Measurements from ENCODE around the gene PARD6G.
"Not testable (repeated sequence)": the region's sequence is repeated elsewhere in the genome, so short reads cannot be mapped to it uniquely, and the experiment has no call there.

PARD6G gene

DNA sequence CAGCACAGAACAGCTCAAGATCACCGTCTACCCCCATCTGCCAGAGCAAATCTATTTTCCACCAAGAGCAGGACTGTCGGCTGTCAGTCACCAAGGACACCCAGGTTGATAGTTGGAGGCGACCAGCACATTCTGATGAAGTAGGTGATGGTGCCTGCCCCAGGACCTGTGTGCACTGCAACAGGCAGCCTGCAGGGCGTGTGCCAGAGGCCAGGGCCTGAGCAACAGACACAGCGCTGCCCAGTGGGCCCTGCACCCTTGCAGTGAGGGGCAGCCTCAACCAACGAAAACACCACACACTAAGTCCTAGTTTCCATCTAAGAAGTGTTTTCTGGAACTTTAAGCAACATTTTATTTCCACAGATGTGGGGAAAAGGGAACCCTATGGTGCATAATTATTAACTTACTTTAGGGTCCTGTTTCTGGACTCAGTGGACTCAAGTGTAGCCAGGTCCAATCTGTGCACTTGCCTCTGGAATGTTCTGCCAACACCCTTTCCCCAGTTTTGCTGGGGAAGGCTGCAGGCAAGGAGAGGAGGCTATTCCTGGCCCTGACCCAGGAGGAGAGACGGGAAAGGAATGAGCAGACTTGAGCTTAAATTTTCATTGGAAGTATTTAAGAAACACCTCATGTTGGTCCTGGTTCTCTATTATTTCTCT, 76.8 kb downstream of the PARD6G start:
- DNase-seq = no peak

DNA sequence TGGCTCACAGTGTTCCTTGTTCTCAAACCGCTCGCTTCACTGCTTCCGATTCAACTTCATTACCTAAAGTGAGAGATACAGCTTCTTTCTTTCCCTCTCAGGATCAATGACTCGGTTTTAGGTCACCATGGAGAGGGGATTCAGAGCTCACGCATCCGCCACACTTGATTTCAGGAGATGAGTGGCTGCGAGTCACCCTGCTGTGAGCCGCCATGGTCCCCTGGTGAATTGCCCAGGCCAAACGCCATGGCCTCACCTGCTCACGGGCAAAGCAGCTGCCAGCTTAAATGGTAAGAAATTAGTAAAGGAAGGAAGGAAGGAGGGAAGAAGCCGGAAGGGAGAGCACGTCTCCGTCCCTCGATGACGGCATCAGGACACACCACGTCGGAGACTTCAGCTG, 77.7 kb downstream of the PARD6G start:
- DNase-seq = no peak

DNA sequence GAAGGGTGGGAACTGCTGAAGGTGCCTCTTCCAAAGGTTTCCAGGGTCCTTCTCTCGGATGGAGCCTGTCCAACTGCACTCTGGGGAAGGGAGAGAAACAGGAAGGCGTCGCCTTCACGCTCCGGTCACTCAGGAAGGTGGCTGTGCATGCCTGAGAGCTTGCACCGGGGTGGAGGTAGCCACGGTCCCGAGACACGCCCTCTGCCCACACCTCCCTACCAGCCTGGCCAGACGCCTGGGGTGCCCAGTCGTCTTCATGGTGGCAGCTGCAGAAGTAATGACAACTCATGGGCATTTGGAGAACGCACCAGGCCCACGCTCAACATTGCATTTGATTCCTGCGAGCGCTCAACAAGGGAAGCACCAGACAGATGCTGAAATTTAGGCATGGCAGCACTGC, 78.3 kb downstream of the PARD6G start:
- no peak for DNase-seq

DNA sequence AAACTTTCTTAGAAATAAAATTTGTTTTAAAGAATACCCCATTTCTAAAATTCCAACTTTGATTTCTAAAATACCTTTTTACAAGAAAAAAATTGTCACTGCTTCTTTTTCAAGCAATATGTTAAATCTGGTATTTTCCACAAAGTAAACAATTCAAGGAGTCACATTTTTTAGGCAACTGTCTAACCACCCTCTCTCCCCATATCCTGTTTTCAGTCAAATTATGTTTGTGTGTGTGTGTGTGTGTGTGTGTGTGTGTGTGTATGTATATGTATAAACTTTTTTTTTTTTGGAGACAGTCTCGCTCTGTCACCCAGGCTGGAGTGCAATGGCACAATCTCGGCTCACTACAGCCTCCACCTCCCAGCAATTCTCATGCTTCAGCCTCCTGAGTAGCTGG, 79.0 kb downstream of the PARD6G start:
- no peak for DNase-seq

DNA sequence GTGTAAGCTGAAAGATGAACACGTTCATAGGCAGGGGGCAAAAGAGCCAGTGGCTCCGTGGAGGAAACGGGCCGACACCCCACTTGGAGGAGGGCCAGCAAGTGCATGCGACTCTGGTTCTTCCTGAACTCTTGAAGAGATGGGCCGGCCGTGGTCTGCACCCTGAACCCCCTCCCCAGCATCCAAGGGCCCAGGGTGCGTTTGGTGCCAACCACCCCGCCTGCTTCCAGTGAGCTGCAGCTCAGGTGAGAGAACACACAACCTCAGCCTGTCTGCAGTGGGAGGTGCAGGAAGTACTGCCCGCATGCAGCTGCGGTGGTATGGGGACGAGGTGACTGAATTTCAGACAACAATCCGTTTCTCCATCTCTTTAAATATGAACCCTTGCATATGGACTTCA, 79.4 kb downstream of the PARD6G start:
- DNase-seq = no peak

DNA sequence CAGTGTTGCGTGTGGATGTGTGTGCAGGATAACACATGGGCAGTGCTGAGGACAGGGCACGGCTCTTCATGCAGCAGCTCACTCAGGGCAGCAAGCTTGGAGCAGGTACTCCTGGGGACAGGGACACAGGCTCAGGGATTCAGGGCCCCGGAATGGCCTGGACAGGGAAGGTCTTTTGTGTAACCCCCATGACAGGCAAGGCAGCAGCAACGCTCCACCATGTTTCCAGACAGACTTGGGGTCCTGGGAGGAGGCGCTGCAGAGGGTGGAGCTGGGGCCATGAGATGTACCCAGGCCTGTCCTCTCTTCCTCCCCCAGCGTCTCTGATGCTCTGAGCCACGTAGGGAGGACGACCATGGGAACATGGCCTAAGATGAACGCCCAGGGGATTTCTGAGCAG, 80.0 kb downstream of the PARD6G start:
- no peak for DNase-seq

DNA sequence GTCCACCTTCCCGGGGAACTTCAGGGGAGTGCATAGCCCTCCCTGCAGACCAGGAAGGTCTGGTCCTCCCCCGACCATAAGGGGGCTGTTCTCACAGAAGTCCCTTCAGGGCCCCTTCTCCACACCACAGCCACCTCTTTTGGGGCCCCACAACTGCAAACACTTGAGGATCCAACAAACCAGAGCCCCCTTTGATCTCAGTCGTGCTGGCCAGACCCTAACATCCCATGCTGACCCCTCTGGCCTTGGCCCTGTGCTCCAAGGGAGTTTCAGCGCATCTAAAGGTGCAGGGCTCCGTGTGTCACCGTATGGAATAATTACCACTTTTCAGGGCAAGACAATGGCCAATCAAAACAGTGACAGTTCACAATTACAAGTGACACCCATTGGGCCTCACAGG, 80.6 kb downstream of the PARD6G start:
- DNase-seq = no peak

DNA sequence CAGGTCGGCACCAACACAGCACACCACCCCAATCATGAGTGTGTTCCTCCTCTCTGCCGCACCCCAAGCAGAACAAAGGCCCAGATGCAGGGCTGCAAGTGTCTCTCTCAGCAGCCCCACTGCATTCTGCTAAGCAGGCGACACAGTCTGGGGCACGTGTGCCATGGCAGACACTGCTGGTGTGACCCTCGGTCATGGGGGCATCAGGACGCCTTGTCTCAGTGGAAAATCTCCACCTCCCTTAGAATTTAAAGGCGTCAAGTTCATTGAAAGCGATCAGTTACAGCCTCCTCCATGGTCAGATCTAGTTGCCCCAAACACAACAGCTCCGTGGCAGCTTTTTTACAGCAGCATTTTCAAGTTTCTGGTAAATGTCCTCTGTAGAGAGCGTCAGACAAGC, 81.1 kb downstream of the PARD6G start:
- no peak for DNase-seq

DNA sequence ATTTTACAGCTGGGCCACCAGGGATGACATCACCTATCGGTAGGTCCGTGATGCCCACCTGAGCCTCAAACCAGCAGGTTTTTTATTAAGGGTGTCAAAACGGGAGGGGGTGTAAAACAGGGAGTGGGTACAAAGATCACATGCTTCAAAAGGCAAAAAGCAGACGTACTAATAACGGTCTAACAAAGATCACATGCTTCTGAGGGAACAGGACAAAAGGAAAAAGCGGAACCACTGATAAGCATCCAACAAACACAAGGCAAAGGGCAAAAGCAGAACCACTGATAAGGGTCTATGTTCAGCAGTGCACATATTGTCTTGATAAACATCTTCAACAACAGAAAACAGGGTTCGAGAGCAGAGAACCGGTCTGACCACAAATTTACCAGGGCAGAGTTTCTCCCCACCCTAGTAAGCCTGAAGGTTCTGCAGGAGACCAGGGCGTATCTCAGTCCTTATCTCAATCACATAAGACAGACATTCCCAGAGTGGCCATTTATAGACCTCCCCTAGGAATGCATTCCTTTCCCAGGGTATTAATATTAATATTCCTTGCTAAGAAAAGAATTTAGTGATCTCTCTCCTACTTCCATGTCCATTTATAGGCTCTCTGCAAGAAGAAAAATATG, 82.5 kb downstream of the PARD6G start:
- DNase-seq = not testable (repeated sequence)

DNA sequence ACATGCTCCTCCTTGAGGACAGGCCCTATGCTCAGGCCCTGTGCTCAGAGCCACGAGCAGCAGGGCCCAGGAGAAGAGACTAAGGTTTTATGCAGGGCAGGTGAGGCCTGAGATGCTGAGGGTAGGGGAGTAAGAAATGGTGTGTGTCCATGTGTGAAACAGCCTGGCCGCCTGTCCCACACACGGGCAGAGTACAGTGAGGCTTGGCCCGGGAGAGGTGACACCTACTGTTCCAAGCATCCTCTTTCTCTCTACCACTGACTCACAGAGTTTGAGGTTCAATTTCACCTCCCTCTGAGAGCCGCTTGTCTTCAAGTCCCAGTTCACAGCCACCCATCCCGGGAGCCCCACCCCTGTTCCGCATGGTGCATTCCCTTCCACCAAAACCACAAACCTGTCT, 84.1 kb downstream of the PARD6G start:
- DNase-seq = no peak

DNA sequence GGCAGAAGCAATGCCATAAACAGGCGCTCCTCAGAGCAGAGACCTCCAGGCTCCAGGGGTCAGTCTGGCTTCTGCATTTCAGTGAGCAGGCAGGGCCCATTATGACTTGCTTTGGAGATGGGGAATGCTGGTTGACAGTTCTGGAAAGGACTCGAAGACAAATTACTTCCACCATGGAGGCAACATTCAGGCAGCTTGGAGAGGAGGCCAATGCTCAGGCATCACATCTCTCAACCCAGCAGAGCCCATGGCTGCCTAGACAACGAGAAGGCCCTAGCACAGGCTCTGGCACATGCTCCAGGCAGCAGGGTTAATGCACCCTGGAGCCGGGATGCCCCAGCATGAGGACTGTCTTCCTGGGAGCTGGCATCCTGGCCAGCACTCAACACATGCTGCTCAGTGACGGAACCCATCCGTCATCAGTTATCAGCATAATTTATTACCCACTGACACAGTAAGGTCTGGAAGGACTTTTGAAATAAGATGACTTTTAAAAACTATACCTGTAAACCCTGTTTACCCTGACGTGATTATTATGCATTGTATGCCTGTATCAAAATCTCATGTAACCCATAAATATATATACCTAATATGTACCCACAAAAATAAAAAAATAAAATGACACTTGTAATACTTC, 85.4 kb downstream of the PARD6G start:
- DNase-seq = no peak

DNA sequence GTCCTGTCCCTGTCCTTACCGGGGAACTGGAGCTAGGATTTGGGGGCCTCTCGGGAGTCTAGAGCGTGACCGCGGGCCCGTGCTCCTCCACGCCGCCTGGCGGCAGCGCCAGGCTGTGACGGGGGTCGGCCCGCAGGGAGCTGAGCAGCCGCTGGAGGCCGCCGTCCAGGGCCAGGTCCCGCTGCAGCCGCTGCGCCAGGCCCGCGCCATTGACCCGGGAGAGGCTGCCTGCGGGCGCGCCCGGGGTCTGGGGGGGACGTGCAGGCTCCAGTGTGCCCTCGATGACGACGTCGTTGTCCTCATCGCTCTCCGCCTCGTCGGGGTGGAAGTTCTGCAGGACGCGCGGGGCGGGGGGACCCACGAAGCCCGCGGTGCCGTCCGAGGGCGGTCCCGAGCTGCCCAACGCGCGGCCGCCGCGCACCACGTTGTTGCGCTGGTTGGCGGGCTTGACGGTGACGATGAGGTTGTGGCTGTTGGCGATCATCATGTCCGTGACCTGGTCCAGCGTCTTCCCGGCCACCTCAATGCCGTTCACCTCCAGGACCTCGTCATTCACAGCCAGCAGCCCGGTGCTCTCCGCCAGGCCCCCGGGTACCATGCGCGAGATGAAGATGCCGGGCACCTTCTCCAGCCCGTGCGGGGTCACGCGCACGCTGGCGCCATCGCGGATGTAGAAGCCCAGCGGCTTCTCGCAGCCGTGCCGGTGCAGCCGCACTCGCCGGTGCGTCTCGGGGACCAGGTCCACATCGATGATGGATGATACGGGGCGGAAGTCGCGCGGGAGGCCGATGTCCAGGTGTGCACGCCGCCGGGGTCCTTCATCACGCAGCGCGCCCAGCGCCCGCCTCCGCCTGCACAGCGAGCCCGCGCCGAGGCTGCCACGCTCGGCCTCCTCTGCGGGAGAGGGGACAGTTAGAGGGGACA, 87.3 kb downstream of the PARD6G start:
- no peak for DNase-seq

DNA sequence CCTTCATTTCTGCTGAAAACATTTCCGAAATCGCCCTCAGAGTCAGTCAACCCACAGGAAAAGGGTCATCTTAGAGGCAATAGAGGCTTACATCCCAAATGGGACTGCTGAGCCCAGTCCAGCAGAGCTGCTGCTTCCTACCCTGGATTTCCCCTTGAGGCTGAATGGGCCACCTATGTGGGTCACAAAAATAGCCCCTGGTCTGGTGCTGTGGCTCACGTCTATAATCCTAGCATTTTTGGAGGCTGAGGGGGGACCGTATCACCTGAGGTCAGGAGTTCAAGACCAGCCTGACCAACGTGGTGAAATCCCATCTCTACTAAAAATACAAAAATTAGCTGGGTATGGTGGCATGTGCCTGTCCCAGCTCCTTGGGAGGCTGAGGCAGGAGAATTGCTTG, 88.9 kb downstream of the PARD6G start:
- DNase-seq = no peak

DNA sequence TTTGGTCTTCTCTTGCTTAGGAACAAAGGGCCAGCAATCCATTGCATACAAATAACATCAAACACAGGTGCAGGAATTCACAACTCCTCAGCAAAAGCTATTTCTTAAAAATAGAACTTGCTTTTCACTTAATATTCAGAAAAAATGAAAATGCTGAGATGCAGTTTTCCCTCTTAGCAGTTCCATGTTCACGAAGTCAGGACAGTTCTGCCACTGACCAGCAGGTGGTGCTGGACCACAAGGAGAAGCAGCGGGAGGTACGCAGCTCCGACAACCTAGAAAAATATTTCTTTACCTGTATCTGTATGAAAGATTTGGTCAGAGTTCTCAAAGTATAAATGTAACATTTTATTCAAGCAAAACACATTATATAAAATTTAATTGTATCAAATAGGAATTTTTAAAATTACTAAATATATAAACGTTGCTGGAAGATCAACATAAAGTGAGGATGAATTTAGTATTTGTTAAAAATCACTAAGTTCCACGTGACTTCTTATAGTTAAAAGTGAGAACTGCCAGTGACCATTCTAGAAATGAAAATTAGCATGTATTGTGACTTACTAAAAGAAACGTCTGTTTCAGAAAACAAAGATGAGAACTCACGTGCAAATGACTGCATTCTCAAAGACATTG, 89.5 kb downstream of the PARD6G start:
- peak; percentile 47 for DNase-seq

DNA sequence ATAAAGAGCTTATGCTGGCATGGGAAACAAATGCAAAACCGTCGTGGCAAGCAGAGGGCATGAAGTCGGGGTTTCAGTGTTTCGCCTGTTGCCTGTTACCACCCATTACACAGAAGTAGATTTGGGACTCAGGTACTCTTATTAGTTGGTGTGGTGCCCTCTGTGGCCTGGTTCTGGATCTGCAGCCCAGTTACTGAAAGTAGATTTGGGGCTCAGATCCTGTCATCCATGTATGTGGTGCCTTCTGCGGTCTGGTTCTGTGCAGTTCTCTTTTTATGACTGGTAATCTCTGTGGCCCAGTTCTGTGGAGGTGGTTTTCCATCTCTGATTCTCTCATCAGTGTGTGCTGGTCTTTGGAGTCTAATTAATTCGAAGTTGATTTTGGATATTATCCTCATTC, 93.0 kb downstream of the PARD6G start:
- no peak for DNase-seq

DNA sequence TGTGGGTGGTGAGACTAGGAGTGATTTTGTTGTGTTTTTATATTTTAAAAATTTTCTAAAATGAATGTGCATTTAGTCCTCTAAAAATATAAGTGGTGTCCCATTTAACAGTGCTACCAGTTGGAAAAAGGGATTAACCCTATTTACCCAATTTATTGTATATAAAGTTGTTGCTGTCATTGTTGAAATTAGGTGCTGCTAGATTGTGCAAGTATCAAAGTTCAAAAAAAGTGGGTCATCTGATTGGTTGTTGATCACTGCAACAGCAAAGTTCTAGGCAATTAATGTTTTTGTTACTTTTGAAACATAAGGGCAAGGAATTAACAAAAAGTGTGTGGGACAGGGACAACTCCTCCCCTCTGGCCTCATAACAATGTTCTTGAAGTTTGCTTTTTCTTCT, 97.6 kb downstream of the PARD6G start:
- DNase-seq = no peak

DNA sequence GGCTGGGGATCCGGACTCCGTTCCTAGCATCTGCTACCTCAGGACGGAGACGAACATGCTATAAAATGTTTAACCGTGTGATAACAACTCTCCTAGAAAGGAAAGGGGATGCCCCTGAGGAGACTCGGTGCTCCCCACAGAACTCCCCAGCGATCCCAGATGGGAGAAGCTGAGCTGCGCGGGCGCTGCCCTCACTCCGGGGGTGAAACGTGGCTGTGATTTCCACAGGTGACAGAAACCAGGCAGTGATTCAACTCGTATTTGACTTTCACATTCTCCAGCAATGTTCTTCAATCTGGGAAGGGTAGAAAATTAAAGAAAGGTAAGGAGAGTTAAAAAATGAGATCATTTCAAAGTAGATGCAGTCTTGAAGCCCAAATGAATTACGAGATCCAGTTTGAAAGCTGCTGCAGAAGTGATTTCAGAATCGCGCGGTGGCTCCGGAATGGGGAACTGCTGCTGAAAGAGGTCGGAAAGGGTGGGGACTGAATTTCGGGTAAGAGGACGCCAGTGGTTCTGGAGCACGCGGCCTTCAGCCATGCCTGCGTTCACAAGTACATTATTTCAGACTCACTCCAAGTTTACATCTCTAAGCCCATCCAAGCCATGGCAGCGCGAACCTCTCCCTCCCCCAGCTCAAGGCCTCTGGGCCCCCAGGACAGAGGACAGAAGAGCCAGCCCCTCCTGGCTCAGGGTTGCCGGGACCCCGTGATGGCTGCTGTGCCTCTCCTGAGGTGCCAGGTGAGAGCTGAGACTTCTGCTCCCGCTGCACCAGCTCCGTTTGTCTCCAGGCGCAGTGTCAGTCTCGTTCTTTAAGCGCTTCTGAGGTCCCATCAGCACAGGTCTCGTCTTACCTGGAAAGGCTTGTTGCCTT, 98.8 kb downstream of the PARD6G start:
- no peak for DNase-seq

DNA sequence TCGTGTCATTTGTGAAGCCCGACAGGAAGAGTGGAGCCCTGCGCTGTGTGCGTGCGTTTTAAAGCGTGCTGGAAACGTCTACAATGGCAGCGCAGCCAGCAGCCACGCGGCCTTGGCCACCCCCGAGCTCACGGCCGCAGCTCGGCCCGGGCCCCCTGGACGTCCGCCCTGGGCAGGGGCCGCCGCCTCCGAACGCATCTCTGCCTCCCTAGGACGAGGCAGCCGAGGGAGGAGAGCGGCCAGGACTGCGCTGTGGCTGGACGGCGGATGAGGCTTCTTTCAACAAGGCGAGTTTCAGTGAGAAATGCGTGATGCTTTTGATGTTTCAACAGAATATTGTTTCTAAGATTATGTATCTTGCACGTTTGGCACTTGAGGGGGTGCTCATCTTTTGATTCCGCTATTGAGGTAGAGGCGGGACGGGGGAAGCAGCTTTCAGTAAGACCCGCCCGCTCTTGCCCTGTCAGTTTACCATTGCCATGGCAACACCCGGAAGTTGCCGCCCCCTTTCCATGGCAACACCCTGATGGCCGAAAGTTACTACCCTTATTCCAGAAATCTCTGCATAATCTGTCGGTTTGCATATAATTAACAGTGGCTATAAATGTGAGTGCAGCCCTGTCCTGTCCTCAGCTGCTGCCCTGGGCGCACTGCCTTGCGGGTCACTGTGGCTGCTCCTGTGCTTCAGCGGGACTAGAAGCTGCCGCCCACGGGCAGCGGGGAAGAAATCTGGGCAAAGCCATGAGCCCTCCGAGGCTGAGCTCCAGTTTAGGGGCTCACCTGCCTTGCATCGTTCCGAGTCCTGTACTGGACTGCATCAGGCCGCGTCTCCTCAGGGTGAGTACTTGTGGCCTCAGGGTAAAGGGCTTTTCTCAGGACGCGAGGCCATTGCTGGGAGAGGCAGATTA, 99.6 kb downstream of the PARD6G start:
- DNase-seq = no peak

DNA sequence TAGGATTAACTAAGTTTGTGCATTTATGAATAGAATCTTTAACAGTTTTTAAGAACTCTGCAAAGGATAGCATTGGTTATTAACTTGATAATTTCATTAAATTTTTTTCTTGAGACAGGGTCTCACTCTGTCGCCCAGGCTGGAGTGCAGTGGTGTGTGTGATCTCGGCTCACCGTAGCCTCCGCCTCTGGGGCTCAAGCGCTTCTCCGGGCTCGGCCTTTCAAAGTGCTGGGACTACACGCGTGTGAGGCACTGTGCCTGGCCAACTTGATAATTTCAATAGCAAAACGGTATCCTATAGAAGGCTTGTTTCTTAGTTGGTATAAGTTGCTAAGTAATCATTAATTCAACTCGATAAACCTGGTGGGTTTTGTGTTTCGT, 100.3 kb downstream of the PARD6G start:
- DNase-seq = no peak

DNA sequence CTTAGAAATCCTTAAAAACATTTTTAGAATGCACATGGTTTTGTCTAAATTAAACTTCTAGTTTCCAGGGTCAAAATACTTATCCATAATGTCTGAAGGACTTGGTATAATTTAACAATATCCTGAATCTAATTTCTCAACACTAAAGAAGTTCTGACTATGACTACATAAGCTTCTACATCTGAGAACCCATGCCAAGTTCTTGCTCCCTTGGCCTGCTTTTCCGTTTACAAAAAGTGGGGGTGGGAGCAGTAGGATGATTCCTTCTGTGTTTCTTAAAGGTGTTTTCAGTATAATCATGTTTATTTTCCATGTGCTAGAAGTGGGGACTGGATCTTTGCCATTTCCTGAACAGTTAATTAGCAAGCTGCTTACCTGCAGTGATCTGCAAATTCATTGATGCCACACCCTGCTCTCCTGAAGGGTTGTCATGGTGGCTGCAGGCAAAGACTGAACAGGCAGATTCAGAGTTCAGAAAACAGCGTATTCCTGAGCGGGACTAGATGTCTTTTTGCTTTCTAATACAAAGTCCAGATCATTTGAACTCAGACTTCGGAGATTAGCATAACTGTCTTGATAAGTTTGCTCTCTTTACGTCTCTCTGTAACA, 102.0 kb downstream of the PARD6G start:
- no peak for DNase-seq

DNA sequence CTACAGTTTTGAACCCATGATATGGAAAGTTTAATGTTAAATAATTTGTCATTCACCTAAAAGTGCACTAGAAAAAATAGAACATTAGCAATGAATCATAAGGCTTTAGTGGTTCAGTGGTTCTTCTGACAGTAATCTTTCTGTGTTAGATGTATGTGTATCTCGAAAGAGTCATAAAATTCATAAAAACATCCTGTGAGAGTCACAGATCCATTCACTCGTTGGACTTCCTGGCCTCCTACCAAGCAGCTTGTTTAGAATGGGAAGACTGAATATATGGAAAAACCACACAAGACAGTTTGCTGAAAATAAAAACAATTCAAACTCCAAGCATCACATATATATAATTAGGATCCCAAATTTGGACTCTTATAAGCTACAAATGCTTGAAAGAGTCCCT, 103.4 kb downstream of the PARD6G start:
- DNase-seq = no peak
